ENCODE measurements around the gene HRH1.

The HRH1 gene

DNA sequence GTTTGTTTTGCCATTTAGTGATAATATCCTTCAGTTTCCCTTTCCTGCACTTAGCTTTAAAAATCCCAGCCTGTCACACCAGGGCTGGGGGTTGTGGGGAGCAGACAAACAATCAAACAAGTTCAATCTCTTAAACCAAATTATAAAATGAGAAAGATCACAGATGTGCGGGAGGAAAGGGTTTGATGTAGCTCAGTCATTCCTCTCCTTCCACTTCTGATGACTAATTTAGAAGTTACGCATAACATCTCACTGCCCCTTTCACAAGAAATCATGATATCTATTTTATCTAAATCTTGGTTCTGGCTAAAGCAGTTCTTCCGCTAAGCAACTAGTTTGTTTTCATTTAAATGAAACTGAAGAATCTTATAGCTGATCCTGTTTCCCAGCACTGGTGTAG, 83.8 kb downstream of the HRH1 start:
- Histone ChIP-seq H3K4me3 (ENCODE audit: low read length) (no peak overlapping the region), H3K36me3 (ENCODE audit: control insufficient read depth, low read depth, low read length) (no peaks in the 10 kb centered on the region), H3K9ac (ENCODE audit: low read length) (no peak overlapping the region), H3K27ac (ENCODE audit: low read length) (no peak overlapping the region), H3K9me3 (ENCODE audit: control insufficient read depth, low read depth, low read length) (no peaks in the 10 kb centered on the region), H3K4me1 (ENCODE audit: control insufficient read depth, low read depth, low read length) (no peaks in the 10 kb centered on the region), H3K27me3 (ENCODE audit: control insufficient read depth, insufficient read depth, low read length) (no peaks in the 10 kb centered on the region)

DNA sequence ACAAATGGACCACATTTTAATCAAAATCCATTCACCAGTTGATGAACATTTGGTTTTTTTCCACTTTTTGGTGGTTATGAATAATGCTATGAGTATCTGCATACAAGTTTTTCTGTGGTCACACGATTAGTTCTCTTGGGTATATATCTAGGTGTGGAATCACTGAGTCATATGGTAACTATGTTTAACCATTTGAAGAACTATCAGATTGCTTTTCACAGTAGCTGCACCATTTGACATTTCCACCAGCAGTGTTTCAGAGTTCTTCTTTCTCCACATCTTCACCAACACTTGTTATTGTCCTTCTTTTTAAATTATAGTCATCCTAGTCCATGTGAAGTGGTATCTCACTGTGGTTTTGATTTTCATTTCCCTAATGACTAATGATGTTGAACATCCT, 84.6 kb downstream of the HRH1 start:
- H3K4me1 ChIP-seq (ENCODE audit: control insufficient read depth, low read depth, low read length), result no peaks in the 10 kb centered on the region
- H3K27me3 ChIP-seq (ENCODE audit: control insufficient read depth, insufficient read depth, low read length), result no peaks in the 10 kb centered on the region
- no peak overlapping the region for H3K4me3 ChIP-seq (ENCODE audit: low read length)
- H3K9me3 ChIP-seq (ENCODE audit: control insufficient read depth, low read depth, low read length), result no peaks in the 10 kb centered on the region
- H3K9ac ChIP-seq (ENCODE audit: low read length), result no peak overlapping the region
- H3K27ac ChIP-seq (ENCODE audit: low read length), result no peak overlapping the region
- H3K36me3 ChIP-seq (ENCODE audit: control insufficient read depth, low read depth, low read length), result no peaks in the 10 kb centered on the region

DNA sequence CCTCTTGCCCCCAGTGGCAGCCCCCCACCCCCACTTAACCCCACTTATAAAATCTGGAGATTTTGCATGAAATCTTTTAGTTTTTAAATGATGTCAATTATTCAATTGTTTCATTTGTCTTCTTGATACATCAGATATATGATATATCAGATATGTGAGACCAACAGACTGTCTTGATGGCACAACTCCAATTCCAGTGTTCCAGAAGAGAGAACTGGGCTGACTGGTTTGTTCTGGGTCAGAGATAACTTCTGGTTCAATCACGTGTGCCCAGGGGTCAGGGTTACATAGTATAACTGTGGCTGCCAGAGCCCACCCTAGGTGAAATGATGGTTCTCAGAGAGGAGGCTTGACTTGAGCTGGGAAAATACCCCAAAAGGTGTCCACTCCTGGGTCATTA, 85.5 kb downstream of the HRH1 start:
- H3K4me1 ChIP-seq (ENCODE audit: control insufficient read depth, low read depth, low read length), result no peaks in the 10 kb centered on the region
- H3K9ac ChIP-seq (ENCODE audit: low read length), result no peak overlapping the region
- no peak overlapping the region for H3K4me3 ChIP-seq (ENCODE audit: low read length)
- H3K27me3 ChIP-seq (ENCODE audit: control insufficient read depth, insufficient read depth, low read length), result no peaks in the 10 kb centered on the region
- H3K27ac ChIP-seq (ENCODE audit: low read length), result no peak overlapping the region
- no peaks in the 10 kb centered on the region for H3K36me3 ChIP-seq (ENCODE audit: control insufficient read depth, low read depth, low read length)
- H3K9me3 ChIP-seq (ENCODE audit: control insufficient read depth, low read depth, low read length), result no peaks in the 10 kb centered on the region

- no peak overlapping the region for H3K4me3 ChIP-seq (ENCODE audit: low read length)
- no peaks in the 10 kb centered on the region for H3K36me3 ChIP-seq (ENCODE audit: control insufficient read depth, low read depth, low read length)
- H3K27ac ChIP-seq (ENCODE audit: low read length), result no peak overlapping the region
- no peak overlapping the region for H3K9ac ChIP-seq (ENCODE audit: low read length)
- no peaks in the 10 kb centered on the region for H3K9me3 ChIP-seq (ENCODE audit: control insufficient read depth, low read depth, low read length)
- H3K4me1 ChIP-seq (ENCODE audit: control insufficient read depth, low read depth, low read length), result no peaks in the 10 kb centered on the region
- H3K27me3 ChIP-seq (ENCODE audit: control insufficient read depth, insufficient read depth, low read length), result no peaks in the 10 kb centered on the region
Measured at GRCh38 chr3:11240496-11240895, 86.2 kb downstream of the HRH1 start.

GRCh38 chr3:11244121-11244677, 89.9 kb downstream of the HRH1 start:
- Histone ChIP-seq H3K27me3 (ENCODE audit: control insufficient read depth, insufficient read depth, low read length) (no peaks in the 10 kb centered on the region), H3K36me3 (ENCODE audit: control insufficient read depth, low read depth, low read length) (no peaks in the 10 kb centered on the region), H3K27ac (ENCODE audit: low read length) (no peak overlapping the region), H3K9ac (ENCODE audit: low read length) (no peak overlapping the region), H3K4me1 (ENCODE audit: control insufficient read depth, low read depth, low read length) (no peaks in the 10 kb centered on the region), H3K9me3 (ENCODE audit: control insufficient read depth, low read depth, low read length) (no peaks in the 10 kb centered on the region), H3K4me3 (ENCODE audit: low read length) (no peak overlapping the region)

GRCh38 chr3:11245276-11245675, 91.0 kb downstream of the HRH1 start:
- H3K4me3 ChIP-seq (ENCODE audit: low read length), result no peak overlapping the region
- H3K9me3 ChIP-seq (ENCODE audit: control insufficient read depth, low read depth, low read length), result no peaks in the 10 kb centered on the region

GRCh38 chr3:11245827-11246662, 91.8 kb downstream of the HRH1 start:
- no peak overlapping the region for H3K27ac ChIP-seq (ENCODE audit: low read length)

More at GRCh38 chr3:11245276-11245675, 91.0 kb downstream of the HRH1 start:
- H3K4me1 ChIP-seq (ENCODE audit: control insufficient read depth, low read depth, low read length), result no peaks in the 10 kb centered on the region
- no peak overlapping the region for H3K27ac ChIP-seq (ENCODE audit: low read length)
- no peak overlapping the region for H3K9ac ChIP-seq (ENCODE audit: low read length)
- H3K27me3 ChIP-seq (ENCODE audit: control insufficient read depth, insufficient read depth, low read length), result no peaks in the 10 kb centered on the region
- H3K36me3 ChIP-seq (ENCODE audit: control insufficient read depth, low read depth, low read length), result no peaks in the 10 kb centered on the region

GRCh38 chr3:11246663-11246970, 92.3 kb downstream of the HRH1 start:
- H3K9ac ChIP-seq (ENCODE audit: low read length), result no peak overlapping the region
- no peaks in the 10 kb centered on the region for H3K27me3 ChIP-seq (ENCODE audit: control insufficient read depth, insufficient read depth, low read length)
- H3K27ac ChIP-seq (ENCODE audit: low read length), result no peak overlapping the region
- no peaks in the 10 kb centered on the region for H3K4me1 ChIP-seq (ENCODE audit: control insufficient read depth, low read depth, low read length)
- no peak overlapping the region for H3K4me3 ChIP-seq (ENCODE audit: low read length)
- H3K36me3 ChIP-seq (ENCODE audit: control insufficient read depth, low read depth, low read length), result no peaks in the 10 kb centered on the region
- H3K9me3 ChIP-seq (ENCODE audit: control insufficient read depth, low read depth, low read length), result no peaks in the 10 kb centered on the region

More at GRCh38 chr3:11245827-11246662, 91.8 kb downstream of the HRH1 start:
- Histone ChIP-seq H3K27me3 (ENCODE audit: control insufficient read depth, insufficient read depth, low read length) (no peaks in the 10 kb centered on the region), H3K4me1 (ENCODE audit: control insufficient read depth, low read depth, low read length) (no peaks in the 10 kb centered on the region), H3K4me3 (ENCODE audit: low read length) (no peak overlapping the region), H3K36me3 (ENCODE audit: control insufficient read depth, low read depth, low read length) (no peaks in the 10 kb centered on the region), H3K9me3 (ENCODE audit: control insufficient read depth, low read depth, low read length) (no peaks in the 10 kb centered on the region), H3K9ac (ENCODE audit: low read length) (no peak overlapping the region)

DNA sequence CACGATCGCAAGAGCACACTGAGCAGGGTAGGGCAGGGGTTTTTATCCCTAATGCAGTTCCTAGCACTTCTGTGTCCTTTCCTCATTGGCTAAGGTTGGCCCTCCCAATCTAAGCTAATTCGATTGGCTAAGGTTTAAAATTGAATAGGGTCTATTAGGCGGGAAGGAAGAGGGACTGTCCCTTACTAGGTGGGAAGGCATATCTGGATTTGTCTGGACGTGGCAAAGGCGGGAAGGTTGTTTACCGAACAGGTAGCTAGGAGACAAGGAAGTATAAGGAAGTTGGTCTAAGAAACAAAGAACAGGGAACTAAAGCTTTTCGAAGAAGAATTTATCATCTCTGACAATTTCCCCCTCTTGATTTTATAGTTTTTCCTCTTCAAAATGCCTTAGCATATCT, 93.1 kb downstream of the HRH1 start:
- no peak overlapping the region for H3K27ac ChIP-seq (ENCODE audit: low read length)
- no peaks in the 10 kb centered on the region for H3K4me1 ChIP-seq (ENCODE audit: control insufficient read depth, low read depth, low read length)
- no peaks in the 10 kb centered on the region for H3K36me3 ChIP-seq (ENCODE audit: control insufficient read depth, low read depth, low read length)
- H3K9ac ChIP-seq (ENCODE audit: low read length), result no peak overlapping the region
- no peaks in the 10 kb centered on the region for H3K9me3 ChIP-seq (ENCODE audit: control insufficient read depth, low read depth, low read length)
- no peaks in the 10 kb centered on the region for H3K27me3 ChIP-seq (ENCODE audit: control insufficient read depth, insufficient read depth, low read length)
- no peak overlapping the region for H3K4me3 ChIP-seq (ENCODE audit: low read length)

GRCh38 chr3:11248596-11248995, 94.3 kb downstream of the HRH1 start:
- H3K9ac ChIP-seq (ENCODE audit: low read length), result no peak overlapping the region

GRCh38 chr3:11250902-11251806, 96.9 kb downstream of the HRH1 start:
- Histone ChIP-seq H3K27me3 (ENCODE audit: control insufficient read depth, insufficient read depth, low read length) (no peaks in the 10 kb centered on the region), H3K9me3 (ENCODE audit: control insufficient read depth, low read depth, low read length) (no peaks in the 10 kb centered on the region), H3K36me3 (ENCODE audit: control insufficient read depth, low read depth, low read length) (no peaks in the 10 kb centered on the region), H3K4me3 (ENCODE audit: low read length) (no peak overlapping the region), H3K27ac (ENCODE audit: low read length) (no peak overlapping the region), H3K9ac (ENCODE audit: low read length) (no peak overlapping the region), H3K4me1 (ENCODE audit: control insufficient read depth, low read depth, low read length) (no peaks in the 10 kb centered on the region)

More at GRCh38 chr3:11248596-11248995, 94.3 kb downstream of the HRH1 start:
- Histone ChIP-seq H3K36me3 (ENCODE audit: control insufficient read depth, low read depth, low read length) (no peaks in the 10 kb centered on the region), H3K27ac (ENCODE audit: low read length) (no peak overlapping the region), H3K9me3 (ENCODE audit: control insufficient read depth, low read depth, low read length) (no peaks in the 10 kb centered on the region), H3K4me3 (ENCODE audit: low read length) (no peak overlapping the region), H3K27me3 (ENCODE audit: control insufficient read depth, insufficient read depth, low read length) (no peaks in the 10 kb centered on the region), H3K4me1 (ENCODE audit: control insufficient read depth, low read depth, low read length) (no peaks in the 10 kb centered on the region)

Measured in iPS-18a (cell line).